GM18909 (cell line): ENCODE results near the gene SNAP23.
A peak's percentile ranks its signal among the peaks of the same experiment; 100 is the strongest.

Experiments used
- ATAC-seq: cut with Tn5 transposase; IDR thresholded peaks from one replicate; pipeline ENCODE4 v1.9.1; 2021; ENCODE audit warnings: mild to moderate bottlenecking; ENCODE audit not compliant: unreplicated experiment, poor library complexity

SNAP23 gene

GRCh38 chr15:42493679-42494078 lies 1.8 kb upstream of the SNAP23 start:
- no peak for ATAC-seq

- ATAC-seq = no peak
These were observed 455 bp upstream of the SNAP23 start for GRCh38 chr15:42494998-42495360.

DNA sequence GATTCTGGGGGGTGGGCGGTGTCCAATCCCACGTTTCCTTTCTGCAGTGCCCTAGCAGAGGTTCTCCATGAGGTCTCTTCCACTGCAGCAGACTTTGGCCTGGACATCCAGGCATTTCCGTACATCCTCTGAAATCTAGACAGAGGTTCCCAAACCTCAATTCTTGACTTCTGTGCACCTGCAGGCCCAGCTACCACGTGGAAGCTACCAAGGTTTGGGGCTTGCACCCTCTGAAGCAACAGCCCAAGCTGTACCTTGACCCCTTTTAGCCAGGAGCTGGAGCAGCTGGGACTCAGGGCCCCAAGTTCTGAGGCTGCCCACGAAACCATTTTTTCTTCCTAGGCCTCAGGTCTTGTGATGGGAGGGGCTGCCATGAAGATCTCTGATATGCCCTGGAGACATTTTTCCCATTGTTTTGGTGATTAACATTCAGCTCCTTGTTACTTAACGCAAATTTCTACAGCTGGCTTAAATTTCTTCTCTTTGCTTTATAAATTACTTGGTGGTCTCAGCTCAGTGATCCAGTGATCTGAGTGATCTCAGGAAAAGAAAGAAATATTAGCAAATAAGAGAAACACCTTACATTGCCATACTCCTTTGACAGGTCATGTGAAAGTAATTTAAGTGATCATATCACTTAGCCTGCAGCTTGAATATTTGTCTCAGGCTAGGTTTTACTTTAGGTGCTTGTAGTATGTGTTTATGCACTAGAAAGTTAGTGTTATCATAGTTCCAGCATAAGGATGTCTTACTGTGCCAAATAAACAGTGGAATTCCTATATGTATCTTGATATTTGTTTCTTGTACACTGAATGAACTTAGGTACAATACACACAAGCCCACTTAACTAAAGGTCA lies 3.0 kb downstream of the SNAP23 start:
- no peak for ATAC-seq

GRCh38 chr15:42499858-42500609 lies 4.6 kb downstream of the SNAP23 start:
- no peak for ATAC-seq

- no peak for ATAC-seq
These were observed 7.0 kb downstream of the SNAP23 start for GRCh38 chr15:42502477-42502876.

- no peak for ATAC-seq
These were observed 8.4 kb downstream of the SNAP23 start for GRCh38 chr15:42503825-42504224.

DNA sequence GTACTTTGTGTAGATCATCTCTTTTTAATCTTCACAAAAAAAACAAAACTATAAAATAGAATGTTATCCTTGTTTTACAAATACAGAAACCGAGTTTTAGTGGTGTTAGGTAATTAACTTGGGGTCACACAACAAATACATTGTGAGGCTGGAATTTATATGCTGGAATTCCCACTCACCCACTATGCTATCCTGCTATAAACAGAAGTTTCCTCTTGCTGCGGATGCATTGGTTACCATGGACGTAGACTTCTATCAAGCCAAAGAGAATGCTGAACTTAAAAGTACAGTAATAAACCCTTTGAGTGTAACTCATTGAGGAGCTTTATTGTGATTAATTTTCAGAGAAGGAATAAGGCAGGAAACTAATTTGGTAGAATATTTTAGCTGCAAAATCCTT lies 9.2 kb downstream of the SNAP23 start:
- ATAC-seq = no peak

DNA sequence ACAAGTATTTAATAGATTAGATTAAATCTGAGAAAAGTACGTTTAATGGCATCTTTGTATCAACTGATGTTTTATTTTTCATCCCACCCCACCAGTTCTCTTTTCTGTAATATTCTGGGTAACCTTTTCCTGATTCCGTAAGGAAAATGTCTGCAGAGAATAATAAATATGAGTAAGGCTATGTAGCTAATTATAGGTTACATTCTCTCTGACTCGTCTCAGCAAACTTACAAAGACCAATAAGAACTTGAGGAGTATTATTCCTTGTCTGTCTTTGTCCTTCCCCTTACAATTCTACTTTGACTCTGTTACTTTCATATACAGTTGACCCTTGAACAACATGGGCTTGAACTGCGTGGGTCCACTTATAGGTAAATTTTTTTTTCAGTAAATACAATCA lies 12.1 kb downstream of the SNAP23 start:
- ATAC-seq = no peak

- ATAC-seq = no peak
These were observed 12.8 kb downstream of the SNAP23 start for GRCh38 chr15:42508263-42508690.

GRCh38 chr15:42510258-42511006 lies 15.0 kb downstream of the SNAP23 start:
- no peak for ATAC-seq

DNA sequence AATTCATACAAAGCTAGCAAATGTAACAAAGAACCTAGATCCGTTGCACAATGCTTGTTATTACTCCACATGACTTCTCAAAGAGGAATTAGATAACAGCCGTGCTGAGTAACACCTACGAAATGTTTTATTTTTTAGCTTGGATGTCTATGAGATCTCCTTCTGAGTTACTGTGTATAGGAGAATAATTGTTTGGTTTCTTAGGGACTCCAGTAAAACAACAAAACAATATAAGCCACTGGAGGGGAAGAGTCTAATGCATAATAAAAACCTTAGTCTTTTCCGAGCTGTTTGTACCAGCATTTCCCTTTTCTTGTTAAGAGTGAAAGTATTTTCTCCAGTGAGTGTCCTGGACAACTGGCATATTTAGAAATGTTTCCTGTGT lies 15.6 kb downstream of the SNAP23 start:
- no peak for ATAC-seq

DNA sequence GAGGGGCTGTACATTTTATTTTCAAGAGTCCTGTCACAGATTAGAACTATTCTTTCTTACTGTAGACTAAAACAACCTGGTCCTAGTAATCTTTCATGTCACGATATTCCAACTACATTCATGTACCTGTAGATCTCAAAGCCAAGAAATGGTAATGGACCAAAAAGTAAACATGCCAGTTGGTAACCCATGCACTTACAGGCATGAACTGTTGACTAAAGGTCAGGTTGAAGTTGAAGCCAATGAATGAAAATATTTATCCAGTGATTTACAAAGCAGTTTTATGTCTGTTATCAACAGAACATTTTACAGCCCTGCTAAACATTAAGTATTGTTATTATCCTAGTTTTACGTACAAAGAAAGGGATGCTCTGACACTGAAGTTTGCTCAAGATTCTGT lies 27.9 kb downstream of the SNAP23 start:
- no peak for ATAC-seq

DNA sequence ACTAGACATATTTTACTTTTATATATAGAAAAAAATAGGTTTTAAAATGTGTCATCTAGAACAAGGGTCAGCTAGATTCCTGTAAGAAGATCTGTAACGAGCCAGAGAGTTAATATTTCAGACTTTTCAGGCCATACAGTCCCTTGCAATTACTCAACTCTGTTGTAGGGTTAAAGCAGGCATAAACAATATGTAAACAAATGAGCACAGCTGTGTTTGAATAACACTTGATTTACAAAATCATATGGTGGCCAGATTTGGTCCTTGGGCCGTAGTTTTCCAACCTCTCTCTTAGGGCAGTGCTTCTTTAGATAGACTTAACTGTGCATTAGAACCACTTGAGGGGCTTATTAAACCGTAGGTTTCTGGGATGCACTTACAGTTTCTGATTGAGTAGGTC lies 33.5 kb downstream of the SNAP23 start:
- ATAC-seq = no peak

DNA sequence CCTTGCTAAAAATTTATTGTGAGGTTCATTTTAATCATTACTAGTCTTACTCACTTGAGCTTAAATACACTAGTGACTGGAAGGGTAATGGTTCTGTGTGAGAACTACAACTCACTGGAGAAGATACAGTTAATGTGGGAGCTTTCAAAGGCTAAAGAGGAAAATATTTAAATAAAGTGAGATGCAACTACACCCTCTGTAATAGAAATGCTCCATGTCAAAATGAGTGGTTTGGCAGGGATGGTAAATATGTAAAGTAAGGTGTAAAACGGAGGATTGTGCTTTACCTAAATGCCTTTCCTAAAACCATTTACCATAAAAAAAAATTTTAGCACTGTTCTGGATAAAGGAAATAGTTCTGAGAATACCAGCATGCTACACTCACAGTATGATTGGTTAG lies 37.8 kb downstream of the SNAP23 start:
- no peak for ATAC-seq

DNA sequence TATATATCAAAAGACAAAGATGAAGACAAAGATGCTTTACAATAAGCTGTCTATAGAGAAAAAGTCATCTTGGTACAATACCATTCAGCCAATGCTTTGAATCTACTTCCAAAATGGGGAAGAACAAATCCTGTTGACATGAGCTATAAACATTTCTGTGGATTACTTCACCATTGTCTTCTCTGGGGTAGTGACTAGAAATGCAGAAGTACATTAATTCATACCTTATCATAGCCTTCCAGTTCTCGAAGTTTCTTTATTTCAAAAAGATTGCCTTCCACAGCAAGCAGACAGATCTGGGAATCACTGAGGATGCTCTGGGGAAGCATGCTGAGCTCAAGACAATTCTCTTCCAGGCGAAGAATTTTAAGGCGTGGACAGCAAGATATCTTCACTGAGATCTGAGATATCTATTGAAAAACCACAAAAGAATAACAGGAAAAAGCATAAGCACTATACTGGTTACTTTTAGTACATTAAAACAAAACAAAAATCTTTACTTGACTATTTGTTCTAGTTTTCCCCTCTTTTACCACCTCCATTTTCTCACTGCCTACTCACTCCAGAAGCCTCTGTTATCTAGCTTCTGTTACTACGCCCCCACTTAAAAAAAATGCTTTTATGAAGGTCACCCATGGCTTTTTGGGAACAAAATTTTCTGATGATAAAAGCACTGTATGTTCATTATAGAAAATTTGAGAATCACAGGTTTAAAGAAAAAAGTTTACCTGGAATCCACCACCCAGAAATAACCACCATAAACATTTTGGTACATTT lies 49.6 kb downstream of the SNAP23 start:
- no peak for ATAC-seq

DNA sequence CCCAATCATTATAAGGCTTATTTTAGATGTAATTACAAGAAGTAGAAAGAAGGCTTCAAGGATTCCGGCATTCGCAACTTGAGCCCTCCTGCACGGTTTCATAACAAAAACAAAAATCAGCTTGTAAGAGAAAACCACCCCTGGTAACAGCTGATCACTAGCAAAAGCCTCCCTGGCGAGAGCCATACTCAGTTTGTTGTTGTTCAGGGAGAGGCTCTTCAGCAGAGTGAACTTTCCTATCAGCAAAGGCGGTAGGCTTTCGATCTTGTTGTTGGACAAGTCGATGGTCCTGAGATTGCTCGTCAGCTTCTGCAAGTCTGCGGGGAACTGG lies 52.4 kb downstream of the SNAP23 start:
- no peak for ATAC-seq

DNA sequence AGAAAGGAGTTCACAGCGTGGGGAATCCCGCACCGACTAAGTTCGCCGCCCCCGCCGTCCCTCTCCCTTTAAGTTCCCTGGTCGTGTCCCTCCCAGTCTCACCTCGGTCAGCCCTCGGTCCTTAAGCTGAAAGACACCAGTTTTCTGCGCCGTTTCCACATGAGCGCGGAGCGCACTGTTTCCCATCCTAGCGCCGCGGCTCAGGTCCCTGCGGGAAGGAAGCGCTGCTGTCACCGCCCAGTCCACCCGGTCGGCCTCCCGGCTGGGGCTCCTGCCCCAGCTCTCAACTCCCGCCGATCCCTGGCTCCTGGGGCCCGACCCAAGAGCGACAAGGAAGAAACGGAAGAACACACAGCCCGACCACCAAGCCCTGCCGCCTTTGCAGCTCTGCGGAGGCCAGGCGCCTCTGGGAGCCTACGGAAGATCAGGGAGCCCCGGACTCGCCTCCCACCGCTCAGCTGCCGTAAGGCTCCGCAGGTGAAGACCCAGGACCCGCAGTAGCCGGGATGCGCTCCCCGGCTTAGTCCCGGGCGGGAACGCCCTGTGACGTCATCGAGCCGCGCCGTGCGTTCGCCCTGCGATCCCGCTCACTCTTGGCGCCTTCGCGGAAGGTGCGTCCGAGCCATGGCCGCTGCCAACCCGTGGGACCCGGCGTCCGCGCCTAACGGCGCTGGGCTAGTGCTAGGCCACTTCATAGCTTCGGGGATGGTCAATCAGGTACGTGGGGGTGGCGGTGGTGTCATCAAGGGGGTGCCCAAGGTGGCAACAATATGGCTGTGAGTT lies 53.0 kb downstream of the SNAP23 start, which contains the start of the genes HAUS2 and LRRC57:
Gene HAUS2, plus strand, starts transcription at position 590 of the 783 bp plus-strand sequence. Its CDS starts 35 bp downstream, at position 625.
Gene LRRC57, minus strand, starts transcription at position 545 of the 783 bp plus-strand sequence. Its CDS starts 359 bp downstream, at position 186.
- peak; percentile 88 for ATAC-seq

GRCh38 chr15:42549032-42549491 lies 53.6 kb downstream of the SNAP23 start:
- ATAC-seq = peak; percentile 29

DNA sequence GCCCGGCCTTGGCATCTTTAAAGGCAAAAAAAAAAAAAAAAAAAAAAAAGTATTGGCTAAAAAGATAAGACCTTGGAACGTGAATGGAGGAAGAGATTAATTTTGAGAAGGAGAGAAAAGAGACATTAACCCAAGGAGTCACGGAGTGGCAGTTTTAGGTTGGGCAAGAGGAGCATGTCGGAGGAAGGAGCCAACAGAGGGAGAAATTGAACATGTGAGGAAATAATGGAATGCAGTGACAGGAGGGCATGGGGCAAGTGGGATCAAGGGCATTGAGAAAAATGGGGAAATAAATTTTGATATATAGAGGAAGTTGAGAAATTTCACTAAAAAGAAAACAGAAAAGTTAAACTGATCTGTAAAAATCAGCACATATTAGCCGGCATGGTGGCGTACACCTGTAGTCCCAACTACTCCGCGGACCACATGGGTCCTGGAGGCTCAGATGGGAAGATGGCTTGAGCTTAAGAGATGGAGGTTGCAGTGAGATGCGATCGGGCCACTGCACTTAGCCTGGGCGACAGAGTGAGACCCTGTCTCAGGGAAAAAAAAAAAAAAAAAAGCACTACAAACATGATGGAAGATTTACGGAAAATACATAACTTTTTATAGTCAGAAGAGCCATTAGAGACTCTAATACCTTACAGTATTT lies 54.4 kb downstream of the SNAP23 start:
- ATAC-seq = no peak
